ENCODE results near the gene NCMAP.

The NCMAP gene

DNA sequence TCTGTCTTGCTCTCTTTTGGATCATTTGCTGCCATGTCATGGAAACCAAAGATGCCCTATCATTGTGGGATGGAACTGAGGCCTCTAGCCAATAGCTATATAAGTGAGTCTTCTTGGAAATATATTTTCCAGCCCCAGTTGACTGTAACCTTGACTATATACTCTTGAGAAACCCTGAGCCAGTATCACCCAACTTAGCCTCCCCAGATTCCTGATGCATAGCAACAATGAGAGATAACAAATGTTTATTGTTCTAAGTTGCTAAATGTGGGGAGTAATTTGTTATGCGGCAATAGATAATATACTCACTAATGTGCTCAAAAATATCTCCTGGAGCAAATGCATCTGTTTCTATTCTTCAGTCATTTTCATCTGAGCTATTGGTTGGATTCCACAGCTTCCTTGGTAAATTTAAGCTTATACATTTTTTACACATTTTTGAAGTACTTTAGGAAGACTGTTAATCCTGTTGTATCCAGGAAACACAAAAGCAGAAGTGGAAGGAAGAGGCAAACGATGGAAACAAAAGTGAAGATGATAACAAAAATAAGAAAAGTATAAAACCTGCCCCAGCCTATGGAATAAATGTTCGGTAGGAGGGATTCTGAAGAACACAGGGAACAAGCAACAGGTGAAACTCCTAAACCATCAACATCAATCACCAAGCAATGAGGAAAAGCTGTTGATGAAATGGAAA is 80.9 kb downstream of the NCMAP start:
- no peak for DNase-seq

DNA sequence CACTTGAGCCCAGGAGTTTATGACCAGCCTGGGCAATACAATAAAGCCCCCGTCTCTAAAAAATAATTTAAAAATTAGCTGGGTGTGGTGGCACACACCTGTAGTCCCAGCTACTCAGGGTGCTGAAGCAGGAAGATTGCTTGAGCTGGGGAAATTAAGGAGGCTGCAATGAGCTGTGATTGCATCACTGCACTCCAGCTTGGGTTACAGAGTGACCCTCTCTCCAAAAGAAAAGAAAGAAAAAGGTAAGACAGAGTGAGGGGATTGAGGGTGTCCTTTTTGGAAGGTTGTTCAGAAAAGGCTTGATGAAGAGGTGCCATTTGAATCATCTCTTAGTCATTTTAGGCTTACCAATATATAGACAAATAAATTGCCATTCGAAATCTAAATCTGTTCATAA is 83.2 kb downstream of the NCMAP start:
- no peak for DNase-seq

DNA sequence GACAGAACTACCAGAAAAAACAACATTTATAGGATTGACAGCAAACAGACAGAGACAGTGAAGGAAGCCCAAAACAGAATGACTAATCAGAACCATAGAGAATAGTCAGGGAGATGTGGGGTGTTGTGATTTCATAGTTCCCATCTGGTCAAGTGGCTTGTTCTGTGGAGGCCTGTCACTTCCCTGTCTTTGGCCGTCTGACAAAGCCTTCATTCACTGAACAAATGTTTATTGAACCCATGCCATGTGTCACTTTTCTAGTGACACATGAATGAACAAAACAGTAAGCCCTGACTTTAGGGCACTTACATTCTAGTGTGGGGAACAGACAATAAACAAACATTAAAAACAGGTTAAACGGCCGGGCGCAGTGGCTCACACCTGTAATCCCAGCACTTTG is 84.0 kb downstream of the NCMAP start:
- no peak for DNase-seq

DNA sequence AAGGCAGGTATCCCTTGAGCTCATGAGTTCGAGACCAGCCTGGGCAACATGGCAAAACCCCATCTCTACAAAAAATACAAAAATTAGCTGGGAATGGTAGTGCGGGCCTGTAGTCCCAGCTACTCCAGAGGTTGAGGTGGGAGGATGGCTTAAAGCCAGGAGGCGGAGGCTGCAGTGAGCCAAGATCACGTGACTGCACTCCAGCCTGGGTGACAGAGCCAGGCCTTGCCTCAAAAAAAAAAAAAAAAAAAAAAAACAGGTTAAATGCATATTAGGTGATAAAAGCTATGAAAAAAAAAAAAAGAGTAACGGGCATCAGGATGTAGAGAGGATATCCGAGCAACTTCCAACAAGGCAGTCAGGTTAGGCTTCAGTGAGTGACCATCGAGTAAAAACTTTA is 84.4 kb downstream of the NCMAP start:
- DNase-seq, result no peak

DNA sequence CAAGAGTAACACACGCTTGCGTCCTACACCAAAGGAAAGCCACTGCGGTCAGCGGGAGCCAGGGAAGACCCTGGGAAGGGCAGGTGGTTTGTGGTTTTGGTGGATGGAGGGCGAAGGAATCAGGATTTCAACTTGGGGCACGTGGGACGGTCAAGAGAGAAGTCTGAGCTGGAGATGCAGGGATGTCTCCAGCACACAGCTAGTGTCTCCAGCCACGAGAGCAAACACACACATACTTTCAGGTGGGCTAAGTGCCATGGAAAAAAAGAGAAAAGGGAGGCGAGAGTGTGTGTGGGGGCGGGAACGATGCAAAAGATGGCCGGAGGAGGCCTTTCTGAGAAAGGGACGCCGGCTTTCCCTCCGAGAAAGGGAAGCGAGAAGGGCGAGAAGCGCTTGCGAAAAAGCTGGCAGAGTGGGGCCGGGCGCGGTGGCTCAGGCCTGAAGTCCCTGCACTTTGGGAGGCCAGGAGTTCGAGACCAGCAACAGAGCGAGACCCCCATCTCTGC is 85.8 kb downstream of the NCMAP start:
- no peak for DNase-seq

DNA sequence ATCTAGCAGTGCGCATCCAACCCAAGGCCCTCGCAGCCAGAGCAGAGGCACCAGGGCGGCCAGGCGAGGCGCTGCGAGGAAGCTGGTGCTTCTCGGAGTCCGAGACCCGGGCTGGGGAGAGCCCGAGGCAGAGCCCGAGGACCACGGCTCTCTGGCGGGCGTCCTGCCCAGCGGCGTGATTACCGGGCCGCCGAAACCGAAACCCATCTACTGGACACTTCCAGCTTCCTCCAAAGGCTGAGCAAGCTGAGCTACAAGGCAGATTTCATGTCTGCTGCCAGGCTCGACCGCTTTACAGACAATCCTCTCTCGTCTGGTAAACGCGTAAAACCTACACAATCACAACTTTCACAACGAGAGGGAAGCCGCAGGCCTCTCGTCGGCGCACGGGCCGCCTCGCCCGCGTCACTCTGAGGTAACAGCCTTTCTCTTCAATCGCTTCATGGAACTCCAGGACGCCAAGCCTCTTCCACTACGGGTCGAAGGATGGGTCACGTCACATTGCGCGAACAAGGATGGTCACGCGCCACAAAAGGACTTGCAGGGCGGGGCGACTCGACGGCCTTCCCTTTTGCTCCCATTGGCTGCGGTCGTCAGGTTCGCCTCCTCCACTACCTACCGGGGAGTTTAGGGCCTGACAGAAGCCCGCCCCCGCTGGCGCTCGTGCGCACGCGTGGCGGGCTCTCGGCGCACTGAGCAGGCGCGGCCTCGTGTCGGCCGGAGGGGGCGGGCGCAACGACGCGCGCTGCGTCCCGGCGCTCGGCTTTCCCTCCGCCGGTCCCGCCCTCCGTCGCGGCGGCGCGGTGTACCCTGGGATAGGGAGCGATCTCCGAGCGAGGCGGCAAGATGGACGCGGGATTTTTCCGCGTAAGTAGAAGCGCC is 86.8 kb downstream of the NCMAP start, which contains the start of gene SRRM1:
SRRM1 (plus strand) TSS at position 822 of the 882 bp plus-strand sequence; CDS start at position 847, 25 bp downstream.
- peak; percentile 99 for DNase-seq

DNA sequence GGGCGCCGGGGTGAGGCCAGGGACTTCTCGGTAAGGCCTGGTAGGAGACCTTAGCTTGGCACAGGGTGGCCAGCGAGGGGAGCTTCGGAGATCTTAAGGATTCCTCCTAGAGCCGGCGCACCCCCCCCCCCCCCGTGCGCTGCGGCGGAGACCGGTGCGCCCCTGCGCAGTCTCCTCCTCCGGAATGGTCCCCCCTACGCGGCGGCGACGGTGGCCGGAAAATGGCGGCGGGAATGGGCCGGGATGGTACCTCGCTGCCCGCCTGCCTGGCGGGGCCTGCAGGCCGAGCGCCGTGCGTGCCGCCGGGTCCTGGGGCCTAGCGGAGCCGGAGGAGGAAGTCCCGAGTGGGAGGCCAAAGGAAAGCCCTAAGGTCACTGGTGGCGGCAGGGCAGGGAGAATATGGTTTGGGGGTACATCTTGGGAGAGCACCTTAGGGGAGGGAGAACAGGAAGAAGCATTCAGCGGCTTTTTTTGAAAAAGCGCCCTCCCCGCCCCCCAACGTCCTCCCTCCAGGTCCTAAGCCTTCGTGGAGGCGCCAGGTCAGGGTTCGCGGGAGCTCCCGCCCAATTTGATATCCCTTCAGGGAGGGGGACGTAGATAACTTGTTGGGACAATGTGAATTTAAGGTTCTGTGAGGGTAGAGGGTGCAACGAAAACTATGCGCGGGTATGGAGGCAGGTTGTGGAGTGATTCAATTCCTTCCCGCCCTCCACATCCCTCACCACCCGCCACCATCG is 87.6 kb downstream of the NCMAP start:
- no peak for DNase-seq

DNA sequence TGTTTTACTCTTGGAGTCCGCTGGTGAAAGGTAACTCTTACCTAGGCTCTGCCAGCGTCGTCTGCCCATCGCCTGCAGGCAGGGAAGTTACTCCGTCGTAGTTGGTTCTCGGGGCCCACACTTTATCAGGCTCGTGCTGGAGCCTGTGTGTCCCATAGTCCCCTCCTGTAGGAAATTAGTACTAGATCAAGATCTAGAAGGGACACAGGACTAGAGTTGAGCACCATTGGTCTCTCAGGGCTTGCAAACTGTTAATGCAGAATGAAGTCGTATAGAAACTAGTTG is 88.2 kb downstream of the NCMAP start:
- DNase-seq, result no peak

DNA sequence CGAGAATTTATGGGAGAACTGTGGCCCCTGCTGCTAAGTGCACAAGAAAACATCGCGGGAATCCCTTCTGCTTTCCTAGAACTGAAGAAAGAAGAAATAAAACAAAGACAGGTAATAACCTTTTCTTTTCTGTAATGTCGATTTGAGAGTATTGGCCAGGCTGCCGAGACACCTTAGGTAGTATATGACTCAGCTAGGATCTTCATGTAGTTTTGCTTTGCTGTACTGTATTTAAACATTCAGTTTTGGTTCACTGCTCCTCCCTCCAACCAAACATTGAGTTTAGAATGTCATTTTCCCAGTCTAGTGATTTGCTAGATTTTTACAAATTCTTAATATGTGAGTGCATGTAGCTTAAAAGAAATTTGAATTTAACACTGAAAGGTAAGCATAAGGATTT is 93.0 kb downstream of the NCMAP start:
- no peak for DNase-seq

DNA sequence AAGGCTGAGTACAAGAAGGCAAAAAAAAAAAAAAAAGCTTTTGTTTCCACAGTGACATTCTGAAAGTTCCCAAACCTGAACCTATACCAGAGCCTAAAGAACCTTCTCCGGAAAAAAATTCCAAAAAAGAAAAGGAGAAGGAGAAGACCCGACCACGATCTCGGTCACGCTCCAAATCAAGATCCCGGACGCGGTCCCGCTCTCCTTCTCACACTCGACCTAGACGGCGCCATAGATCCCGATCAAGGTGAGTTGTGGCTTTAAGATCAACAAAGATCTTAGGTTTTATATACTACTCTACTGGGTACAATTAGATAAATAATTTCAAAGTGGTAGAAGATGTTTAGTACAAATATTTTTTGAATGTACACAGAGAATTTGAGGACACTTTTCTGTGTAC is 96.5 kb downstream of the NCMAP start:
- DNase-seq, result no peak

DNA sequence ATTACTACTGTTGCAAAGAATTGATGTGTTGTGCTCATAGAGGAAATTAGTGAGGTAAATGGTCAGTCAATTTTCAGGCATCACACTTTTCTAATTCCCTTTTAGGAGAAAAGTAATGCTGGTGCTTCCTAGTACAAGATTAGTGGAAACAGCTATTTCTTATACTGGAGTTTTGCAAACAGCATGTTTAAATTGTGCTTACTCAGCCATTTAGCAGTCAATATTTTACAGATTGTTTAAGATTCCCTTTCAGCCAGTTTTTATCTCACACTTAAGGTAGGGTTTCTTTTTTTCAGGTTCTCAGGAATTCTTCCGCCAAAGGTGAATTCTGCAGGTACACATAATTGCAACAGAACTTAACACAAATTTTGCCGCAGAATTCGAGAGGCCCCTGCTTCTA is 98.1 kb downstream of the NCMAP start:
- DNase-seq, result no peak

DNA sequence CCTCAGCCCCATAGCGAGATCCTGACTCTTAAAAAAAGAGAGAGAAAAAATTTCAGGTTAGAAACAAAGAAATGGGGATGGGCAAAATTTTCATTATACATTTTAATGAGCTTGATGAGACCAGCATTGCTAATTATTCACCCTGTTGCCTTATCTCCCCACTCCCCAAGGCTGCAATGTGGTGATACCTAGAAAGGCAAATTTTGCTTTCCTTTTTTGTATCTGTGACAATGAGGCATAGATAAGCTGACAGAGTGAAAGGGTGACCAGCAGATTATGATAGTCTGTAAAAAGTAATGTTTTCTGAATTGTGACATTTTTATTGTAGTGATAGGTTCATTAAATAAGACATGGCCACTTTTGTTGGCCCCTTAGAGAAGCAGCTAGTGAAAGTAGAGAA is 100.2 kb downstream of the NCMAP start:
- no peak for DNase-seq

DNA sequence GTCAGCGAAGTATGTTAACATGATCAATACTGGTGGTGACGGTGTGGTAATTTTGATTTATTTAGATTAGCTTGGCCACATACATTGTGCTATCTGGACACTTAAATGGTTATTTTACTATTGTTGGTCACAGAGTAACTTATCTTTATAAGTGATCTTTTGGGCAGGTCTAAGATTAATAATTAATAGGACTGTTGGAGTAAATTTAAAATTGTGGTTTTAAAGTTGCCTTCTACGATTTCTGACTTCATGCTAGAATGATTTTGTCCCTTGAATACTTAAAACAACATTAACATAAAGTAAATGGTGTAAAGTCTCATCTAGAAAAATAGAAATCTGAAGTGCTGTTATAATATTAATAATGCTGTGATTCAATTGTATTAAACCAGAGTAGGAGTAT is 101.9 kb downstream of the NCMAP start:
- no peak for DNase-seq
